ENCODE data around the gene CNTN4. TPM values are rescaled to one million over a fixed set of nuclear protein-coding genes. Genes with fewer than 3 reads are reported as not detected.
"Not testable (repeated sequence)": the region's sequence is repeated elsewhere in the genome, so short reads cannot be mapped to it uniquely, and the experiment has no call there.

The CNTN4 gene
- total RNA-seq, 1 experiment from 2014 or later, result 5.7 TPM

DNA sequence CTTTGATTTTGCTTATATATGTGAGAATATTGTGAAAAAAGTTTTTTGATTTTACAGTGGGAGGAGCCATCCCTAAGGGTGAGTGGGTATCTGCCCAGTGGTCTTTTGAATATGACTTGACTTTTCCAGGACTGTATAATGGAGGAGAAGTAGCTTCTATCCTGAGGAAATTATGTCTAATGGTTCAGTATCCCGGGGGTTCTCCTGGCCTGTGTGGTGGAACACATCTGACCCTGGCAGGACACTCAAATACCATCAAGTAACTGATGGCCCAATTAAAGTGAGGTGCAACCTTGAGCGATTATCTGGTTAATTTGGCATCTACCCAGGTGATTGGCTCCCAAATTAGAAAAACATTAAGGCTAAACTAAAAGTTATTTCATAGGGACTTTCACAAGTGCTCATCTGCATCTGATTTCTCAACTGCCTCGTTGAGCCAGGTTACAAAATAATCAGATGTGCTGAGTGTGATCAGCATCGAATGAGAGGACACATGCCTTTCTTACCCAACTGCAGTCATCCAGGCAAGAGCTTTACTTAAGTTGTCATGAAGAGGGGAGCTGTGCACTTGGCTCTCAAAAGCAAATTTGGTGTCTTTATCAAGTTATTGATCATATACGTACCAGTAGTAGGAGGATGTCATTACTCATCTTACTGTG lies 810.2 kb downstream of the CNTN4 start:
- TF ChIP-seq, protein P1, sequence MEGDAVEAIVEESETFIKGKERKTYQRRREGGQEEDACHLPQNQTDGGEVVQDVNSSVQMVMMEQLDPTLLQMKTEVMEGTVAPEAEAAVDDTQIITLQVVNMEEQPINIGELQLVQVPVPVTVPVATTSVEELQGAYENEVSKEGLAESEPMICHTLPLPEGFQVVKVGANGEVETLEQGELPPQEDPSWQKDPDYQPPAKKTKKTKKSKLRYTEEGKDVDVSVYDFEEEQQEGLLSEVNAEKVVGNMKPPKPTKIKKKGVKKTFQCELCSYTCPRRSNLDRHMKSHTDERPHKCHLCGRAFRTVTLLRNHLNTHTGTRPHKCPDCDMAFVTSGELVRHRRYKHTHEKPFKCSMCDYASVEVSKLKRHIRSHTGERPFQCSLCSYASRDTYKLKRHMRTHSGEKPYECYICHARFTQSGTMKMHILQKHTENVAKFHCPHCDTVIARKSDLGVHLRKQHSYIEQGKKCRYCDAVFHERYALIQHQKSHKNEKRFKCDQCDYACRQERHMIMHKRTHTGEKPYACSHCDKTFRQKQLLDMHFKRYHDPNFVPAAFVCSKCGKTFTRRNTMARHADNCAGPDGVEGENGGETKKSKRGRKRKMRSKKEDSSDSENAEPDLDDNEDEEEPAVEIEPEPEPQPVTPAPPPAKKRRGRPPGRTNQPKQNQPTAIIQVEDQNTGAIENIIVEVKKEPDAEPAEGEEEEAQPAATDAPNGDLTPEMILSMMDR (conservative IDR thresholded peaks at IDR 0.05; ENCODE audit: low read depth, low read length), result no peak
- no peak for TF ChIP-seq EZH2 (IDR thresholded peaks at IDR 0.05; ENCODE audit: borderline replicate concordance, low read depth, low read length, poor library complexity, severe bottlenecking)
- no peaks in the 10 kb centered on the region for H3K27me3 ChIP-seq (replicated peaks; ENCODE audit: insufficient read depth, low read depth, low read length, poor library complexity)
- ChIA-PET POLR2A (ENCODE audit: low non-redundant PET) (no interaction called here), CTCF (no interaction called here)
- BruUV-seq (replicated peaks), result no TSS peak
- no peaks in the 10 kb centered on the region for H3K36me3 ChIP-seq (ENCODE audit: insufficient read depth, low read length, poor library complexity, severe bottlenecking)
- H3K27ac ChIP-seq (ENCODE audit: low read depth, low read length, poor library complexity, severe bottlenecking), result no peak overlapping the region
- no peaks in the 10 kb centered on the region for H3K9me3 ChIP-seq (ENCODE audit: low read depth, low read length, poor library complexity, severe bottlenecking)
- no peak overlapping the region for H3K4me3 ChIP-seq (ENCODE audit: low read depth, low read length, poor library complexity, severe bottlenecking)
- intact Hi-C loops (cut with micrococcal nuclease; ENCODE audit: unreplicated experiment), result no loop called here
- no peaks in the 10 kb centered on the region for H3K4me1 ChIP-seq (ENCODE audit: insufficient read depth, low read length, poor library complexity, severe bottlenecking)
- DNase-seq (ENCODE audit: low spot score), result no peak

DNA sequence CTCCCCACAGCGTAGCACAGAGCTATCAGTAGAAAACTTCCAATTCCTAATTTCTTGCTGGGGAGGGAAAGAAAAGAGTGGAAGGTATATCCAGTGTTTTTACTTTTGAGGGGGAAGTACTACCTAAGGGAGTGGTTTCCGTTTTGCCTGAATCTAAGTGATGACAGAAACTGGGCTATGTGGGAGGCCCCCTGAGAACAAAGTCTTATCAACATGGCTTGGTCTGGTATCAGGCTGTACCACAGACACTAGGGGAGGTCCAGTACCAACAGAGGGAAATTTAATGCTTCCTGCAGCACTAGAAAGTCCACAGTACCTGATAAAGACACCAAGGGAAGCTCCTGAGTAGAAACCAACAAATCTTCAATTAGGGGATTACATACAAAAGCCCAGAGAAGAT lies 812.3 kb downstream of the CNTN4 start:
- intact Hi-C loops (cut with micrococcal nuclease; ENCODE audit: unreplicated experiment), result no loop called here
- Histone ChIP-seq H3K4me1 (ENCODE audit: insufficient read depth, low read length, poor library complexity, severe bottlenecking) (no peaks in the 10 kb centered on the region), H3K4me3 (ENCODE audit: low read depth, low read length, poor library complexity, severe bottlenecking) (no peak overlapping the region), H3K27ac (ENCODE audit: low read depth, low read length, poor library complexity, severe bottlenecking) (no peak overlapping the region), H3K27me3 (replicated peaks; ENCODE audit: insufficient read depth, low read depth, low read length, poor library complexity) (no peaks in the 10 kb centered on the region), H3K9me3 (ENCODE audit: low read depth, low read length, poor library complexity, severe bottlenecking) (no peaks in the 10 kb centered on the region), H3K36me3 (ENCODE audit: insufficient read depth, low read length, poor library complexity, severe bottlenecking) (no peaks in the 10 kb centered on the region)
- POLR2A ChIA-PET (ENCODE audit: low non-redundant PET), result no interaction called here
- TF ChIP-seq EZH2 (IDR thresholded peaks at IDR 0.05; ENCODE audit: borderline replicate concordance, low read depth, low read length, poor library complexity, severe bottlenecking), result no peak
- TF ChIP-seq, protein P1 (conservative IDR thresholded peaks at IDR 0.05; ENCODE audit: low read depth, low read length), result no peak
- no TSS peak for BruUV-seq (replicated peaks)
- CTCF ChIA-PET, result no interaction called here
- DNase-seq (ENCODE audit: low spot score), result no peak

DNA sequence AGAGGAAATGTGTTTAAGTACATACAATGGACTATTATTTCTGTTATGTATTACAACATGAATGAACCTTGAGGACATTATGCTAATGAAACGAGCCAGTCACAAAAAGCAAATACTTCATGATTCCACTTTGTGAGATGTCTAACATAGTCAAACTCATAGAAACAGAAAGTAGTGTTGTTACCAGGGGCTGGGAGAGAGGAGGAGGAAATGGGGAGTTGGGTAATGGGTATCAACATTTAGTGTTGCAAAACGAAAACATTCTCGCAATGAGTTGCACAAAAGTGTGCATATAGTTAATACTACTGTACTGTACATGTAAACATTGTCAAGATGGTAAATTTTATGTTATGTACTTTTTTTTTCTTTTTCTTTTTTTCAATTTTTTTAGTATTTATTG lies 817.2 kb downstream of the CNTN4 start:
- POLR2A ChIA-PET (ENCODE audit: low non-redundant PET), result no interaction called here
- H3K27me3 ChIP-seq (replicated peaks; ENCODE audit: insufficient read depth, low read depth, low read length, poor library complexity), result no peaks in the 10 kb centered on the region
- H3K27ac ChIP-seq (ENCODE audit: low read depth, low read length, poor library complexity, severe bottlenecking), result no peak overlapping the region
- DNase-seq (ENCODE audit: low spot score), result no peak
- CTCF ChIA-PET, result no interaction called here
- no peaks in the 10 kb centered on the region for H3K4me1 ChIP-seq (ENCODE audit: insufficient read depth, low read length, poor library complexity, severe bottlenecking)
- BruUV-seq (replicated peaks), result no TSS peak
- TF ChIP-seq, protein P1 (conservative IDR thresholded peaks at IDR 0.05; ENCODE audit: low read depth, low read length), result no peak
- intact Hi-C loops (cut with micrococcal nuclease; ENCODE audit: unreplicated experiment), result no loop called here
- H3K4me3 ChIP-seq (ENCODE audit: low read depth, low read length, poor library complexity, severe bottlenecking), result no peak overlapping the region
- H3K36me3 ChIP-seq (ENCODE audit: insufficient read depth, low read length, poor library complexity, severe bottlenecking), result no peaks in the 10 kb centered on the region
- no peaks in the 10 kb centered on the region for H3K9me3 ChIP-seq (ENCODE audit: low read depth, low read length, poor library complexity, severe bottlenecking)

DNA sequence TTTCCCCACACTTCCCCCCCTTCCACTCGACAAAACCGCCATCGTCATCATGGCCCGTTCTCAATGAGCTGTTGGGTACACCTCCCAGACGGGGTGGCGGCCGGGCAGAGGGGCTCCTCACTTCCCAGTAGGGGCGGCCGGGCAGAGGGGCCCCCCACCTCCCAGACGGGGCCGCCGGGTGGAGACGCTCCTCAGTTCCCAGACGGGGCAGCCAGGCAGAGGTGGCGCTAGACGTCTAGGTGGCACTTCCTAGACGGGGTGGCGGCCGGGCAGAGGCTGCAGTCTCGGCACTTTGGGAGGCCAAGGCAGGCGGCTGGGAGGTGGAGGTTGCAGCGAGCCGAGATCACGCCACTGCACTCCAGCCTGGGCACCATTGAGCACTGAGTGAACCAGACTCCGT lies 818.0 kb downstream of the CNTN4 start:
- intact Hi-C loops (cut with micrococcal nuclease; ENCODE audit: unreplicated experiment); BruUV-seq (replicated peaks); H3K36me3 ChIP-seq (ENCODE audit: insufficient read depth, low read length, poor library complexity, severe bottlenecking); POLR2A ChIA-PET (ENCODE audit: low non-redundant PET); H3K27me3 ChIP-seq (replicated peaks; ENCODE audit: insufficient read depth, low read depth, low read length, poor library complexity); H3K9me3 ChIP-seq (ENCODE audit: low read depth, low read length, poor library complexity, severe bottlenecking); H3K27ac ChIP-seq (ENCODE audit: low read depth, low read length, poor library complexity, severe bottlenecking); DNase-seq (ENCODE audit: low spot score); H3K4me3 ChIP-seq (ENCODE audit: low read depth, low read length, poor library complexity, severe bottlenecking); CTCF ChIA-PET; H3K4me1 ChIP-seq (ENCODE audit: insufficient read depth, low read length, poor library complexity, severe bottlenecking): not testable (repeated sequence)

Data from A673 (cell line).